CD14-positive monocyte (primary cell): ENCODE data around the gene SF3A1. TPM values are rescaled to one million over a fixed set of nuclear protein-coding genes. Genes with fewer than 3 reads are reported as not detected.

Experiments used
- DNase-seq, 3 donors: peaks; one replicate each; pipeline ENCODE4 v3.0.0-alpha.2; 2011 to 2022
- H2AFZ ChIP-seq: 2 replicates; pipeline ENCODE4 v1.6.0; 2012; ENCODE audit warnings: mild to moderate bottlenecking, low read depth, low read length, inconsistent platforms; ENCODE audit not compliant: insufficient read depth, poor library complexity, severe bottlenecking
- H3K27ac ChIP-seq, 2 donors: 1 replicate in 1 of 2; 2 replicates in 1 of 2; pipeline ENCODE4 v1.5.1; 2012 to 2013; ENCODE audit warnings: low read length in 2 of 2, control low read depth in 1 of 2, inconsistent platforms in 1 of 2, low read depth in 1 of 2, mild to moderate bottlenecking in 1 of 2
- H3K27me3 ChIP-seq, 2 donors: one replicate each; pipeline versions ENCODE4 v1.6.0 to v1.6.1; 2011 to 2013; ENCODE audit warnings: low read length in 2 of 2; ENCODE audit not compliant: control insufficient read depth in 2 of 2, insufficient read depth in 2 of 2
- H3K36me3 ChIP-seq, 2 donors: replicated peaks in 1 of 2; 1 replicate in 1 of 2; 2 replicates in 1 of 2; pipeline versions ENCODE4 v1.5.1 to v1.6.1; 2012 to 2013; ENCODE audit warnings: low read length in 2 of 2, control low read depth in 1 of 2, inconsistent platforms in 1 of 2, mild to moderate bottlenecking in 1 of 2; ENCODE audit not compliant: insufficient read depth in 2 of 2, control insufficient read depth in 1 of 2
- H3K4me1 ChIP-seq, 2 donors: 1 replicate in 1 of 2; 2 replicates in 1 of 2; pipeline versions ENCODE4 v1.5.1 to v1.6.1; 2012 to 2013; ENCODE audit warnings: low read length in 2 of 2, control low read depth in 1 of 2, inconsistent platforms in 1 of 2, mild to moderate bottlenecking in 1 of 2, moderate library complexity in 1 of 2; ENCODE audit not compliant: insufficient read depth in 2 of 2, control insufficient read depth in 1 of 2
- H3K4me2 ChIP-seq: replicated peaks from 2 replicates; pipeline ENCODE3; 2012; ENCODE audit warnings: low read length, moderate library complexity, mild to moderate bottlenecking; ENCODE audit not compliant: poor library complexity, severe bottlenecking; ENCODE audit errors: extremely low read depth
- H3K4me3 ChIP-seq, 3 experiments: fragments of 200-600 bp in 1 of 3; sonication (generic) in 1 of 3; replicated peaks in 1 of 3; 1 replicate in 2 of 3; 2 replicates in 1 of 3; pipeline ENCODE4 v1.5.1; 2011 to 2013; ENCODE audit warnings: low read length in 3 of 3, mild to moderate bottlenecking in 3 of 3, control low read depth in 2 of 3, low read depth in 2 of 3, inconsistent platforms in 1 of 3, moderate library complexity in 1 of 3
- H3K79me2 ChIP-seq: 2 replicates; pipeline ENCODE4 v1.6.0; 2012; ENCODE audit warnings: mild to moderate bottlenecking, control low read depth, inconsistent platforms, low read length, moderate library complexity; ENCODE audit not compliant: insufficient read depth
- H3K9ac ChIP-seq: 2 replicates; pipeline ENCODE4 v1.6.0; 2017; ENCODE audit warnings: low read length, mild to moderate bottlenecking; ENCODE audit not compliant: insufficient read depth, poor library complexity, severe bottlenecking
- H3K9me3 ChIP-seq, 2 donors: replicated peaks in 1 of 2; 1 replicate in 1 of 2; 2 replicates in 1 of 2; pipeline versions ENCODE4 v1.5.1 to v1.6.1; 2012 to 2013; ENCODE audit warnings: low read length in 2 of 2, control low read depth in 1 of 2; ENCODE audit not compliant: control insufficient read depth in 1 of 2, insufficient read depth in 1 of 2
- H4K20me1 ChIP-seq: 2 replicates; pipeline ENCODE4 v1.6.0; 2012; ENCODE audit warnings: mild to moderate bottlenecking, low read length, control low read depth, moderate library complexity; ENCODE audit not compliant: insufficient read depth
- H3K27ac Mint-ChIP-seq, 7 donors: one replicate each; pipeline ENCODE4 v1.8.0; 2020; ENCODE audit warnings: mild to moderate bottlenecking in 7 of 7, mixed read lengths in 7 of 7, moderate library complexity in 6 of 7, inconsistent platforms in 2 of 7
- H3K27me3 Mint-ChIP-seq, 3 donors: one replicate each; pipeline ENCODE4 v1.8.0; 2021 to 2022; ENCODE audit warnings: low read depth in 3 of 3, mild to moderate bottlenecking in 3 of 3, mixed read lengths in 3 of 3, moderate library complexity in 3 of 3, inconsistent platforms in 1 of 3
- H3K36me3 Mint-ChIP-seq, 2 donors: one replicate each; pipeline ENCODE4 v1.8.0; 2020; ENCODE audit warnings: mixed read lengths in 2 of 2, inconsistent platforms in 1 of 2, mild to moderate bottlenecking in 1 of 2
- H3K4me1 Mint-ChIP-seq: one replicate; pipeline ENCODE4 v1.8.0; 2020; ENCODE audit warnings: mild to moderate bottlenecking, mixed read lengths
- H3K4me3 Mint-ChIP-seq, 2 donors: one replicate each; pipeline ENCODE4 v1.8.0; 2020; ENCODE audit warnings: mild to moderate bottlenecking in 2 of 2, mixed read lengths in 2 of 2, moderate library complexity in 1 of 2
- H3K9me3 Mint-ChIP-seq, 7 donors: one replicate each; pipeline ENCODE4 v1.8.0; 2020 to 2022; ENCODE audit warnings: mixed read lengths in 7 of 7, mild to moderate bottlenecking in 6 of 7, moderate library complexity in 6 of 7, inconsistent platforms in 2 of 7
- WGBS: methylation state at CpG from one replicate; pipeline ENCODE4 v1.1.5; 2013; ENCODE audit warnings: missing lambda C conversion rate; ENCODE audit not compliant: insufficient coverage; 5-methylcytosine and 5-hydroxymethylcytosine counted together
- intact Hi-C, 2 donors: fragments of 100-400 bp; cut with micrococcal nuclease; formaldehyde crosslinking; loops; one replicate each; pipeline versions ENCODE4 v1.15.0 to v1.15.1; 2023
- polyA plus RNA-seq, 3 donors: library from polyadenylated mRNA; depleted of rRNA in 1 of 3; unstranded in 2 of 3; stranded (reverse) in 1 of 3; fragments of 300-500 nt in 2 of 3; fragments of >200 nt in 1 of 3; fragmentation: Illumina TruSeq in 2 of 3; gene quantifications; 1 replicate in 2 of 3; 2 replicates in 1 of 3; pipeline ENCODE4 v1.2.3, GENCODE V29; 2012 to 2021
- TF ChIP-seq, protein P1 (sequence below): fragments of 200-600 bp; IDR thresholded peaks from one replicate; pipeline ENCODE4 v1.8.0; 2022; ENCODE audit warnings: antibody characterized with exemption, mild to moderate bottlenecking

Gene SF3A1
- polyA plus RNA-seq, 3 donors, result 34.7 to 102 (median 52.1) TPM

DNA sequence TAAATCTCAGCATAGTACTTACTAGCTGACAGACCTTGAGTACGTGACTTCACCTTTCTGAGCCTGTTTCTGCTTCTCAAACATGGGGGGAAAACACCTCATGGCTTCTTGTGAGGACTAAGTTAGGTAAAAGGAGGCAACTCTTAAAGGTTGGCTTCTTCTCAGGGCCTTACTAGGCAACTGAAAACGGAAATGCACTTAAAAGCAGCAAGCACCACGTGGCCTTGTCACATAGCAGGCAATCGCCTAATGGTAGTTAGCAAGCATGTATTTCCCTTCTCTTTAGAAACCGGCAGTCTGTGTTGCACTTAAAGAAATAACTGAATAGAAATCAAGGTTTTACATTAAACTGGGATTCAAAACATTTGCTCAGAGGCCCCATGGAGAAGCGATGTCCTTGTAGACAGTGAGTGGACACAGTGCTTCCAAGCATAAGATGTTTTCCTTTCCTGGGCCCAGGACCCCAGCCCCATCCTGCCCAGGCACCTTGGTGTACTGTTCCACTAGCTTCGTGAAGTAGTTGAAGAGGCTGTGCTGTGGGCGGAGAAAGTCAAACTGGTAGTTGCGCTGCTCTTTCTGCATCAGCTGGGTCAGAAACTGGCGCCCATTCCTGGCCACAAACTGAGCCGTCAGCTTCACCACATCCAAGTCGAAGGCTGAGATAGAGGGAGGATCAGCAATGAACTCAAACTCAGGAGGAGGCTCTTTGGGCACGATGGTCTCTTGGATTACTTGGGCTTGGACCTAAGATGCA lies 12.1 kb downstream of the SF3A1 start:
- TF ChIP-seq, protein P1, sequence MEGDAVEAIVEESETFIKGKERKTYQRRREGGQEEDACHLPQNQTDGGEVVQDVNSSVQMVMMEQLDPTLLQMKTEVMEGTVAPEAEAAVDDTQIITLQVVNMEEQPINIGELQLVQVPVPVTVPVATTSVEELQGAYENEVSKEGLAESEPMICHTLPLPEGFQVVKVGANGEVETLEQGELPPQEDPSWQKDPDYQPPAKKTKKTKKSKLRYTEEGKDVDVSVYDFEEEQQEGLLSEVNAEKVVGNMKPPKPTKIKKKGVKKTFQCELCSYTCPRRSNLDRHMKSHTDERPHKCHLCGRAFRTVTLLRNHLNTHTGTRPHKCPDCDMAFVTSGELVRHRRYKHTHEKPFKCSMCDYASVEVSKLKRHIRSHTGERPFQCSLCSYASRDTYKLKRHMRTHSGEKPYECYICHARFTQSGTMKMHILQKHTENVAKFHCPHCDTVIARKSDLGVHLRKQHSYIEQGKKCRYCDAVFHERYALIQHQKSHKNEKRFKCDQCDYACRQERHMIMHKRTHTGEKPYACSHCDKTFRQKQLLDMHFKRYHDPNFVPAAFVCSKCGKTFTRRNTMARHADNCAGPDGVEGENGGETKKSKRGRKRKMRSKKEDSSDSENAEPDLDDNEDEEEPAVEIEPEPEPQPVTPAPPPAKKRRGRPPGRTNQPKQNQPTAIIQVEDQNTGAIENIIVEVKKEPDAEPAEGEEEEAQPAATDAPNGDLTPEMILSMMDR, result no peak
- no peak overlapping the region for H2AFZ ChIP-seq
- no peak overlapping the region for H3K27ac ChIP-seq
- peaks cover 0 to 1% (median 0%) of the 10 kb centered on the region in 3 donors for H3K27me3 Mint-ChIP-seq
- peaks cover 2% of the 10 kb centered on the region for H3K4me1 Mint-ChIP-seq
- no peak overlapping the region for H3K27ac Mint-ChIP-seq
- peaks cover 90% of the 10 kb centered on the region for H4K20me1 ChIP-seq
- H3K9me3 Mint-ChIP-seq, result peaks cover 0 to 4% (median 0%) of the 10 kb centered on the region in 7 donors
- H3K4me2 ChIP-seq, result no peak overlapping the region
- DNase-seq, result no peak
- intact Hi-C loops, result no loop called here
- no peak overlapping the region for H3K4me3 Mint-ChIP-seq
- H3K79me2 ChIP-seq, result peaks cover 24% of the 10 kb centered on the region
- WGBS, result 98% methylated on average over 12 of the region's 13 CpGs
- H3K4me3 ChIP-seq, result no peak overlapping the region
- H3K4me1 ChIP-seq, result no peaks in the 10 kb centered on the region
- no peaks in the 10 kb centered on the region for H3K9me3 ChIP-seq
- no peaks in the 10 kb centered on the region for H3K27me3 ChIP-seq
- H3K36me3 Mint-ChIP-seq, result peaks cover 92 to 100% of the 10 kb centered on the region in 2 donors
- no peak overlapping the region for H3K9ac ChIP-seq
- peaks cover 96 to 100% of the 10 kb centered on the region in 2 donors for H3K36me3 ChIP-seq

DNA sequence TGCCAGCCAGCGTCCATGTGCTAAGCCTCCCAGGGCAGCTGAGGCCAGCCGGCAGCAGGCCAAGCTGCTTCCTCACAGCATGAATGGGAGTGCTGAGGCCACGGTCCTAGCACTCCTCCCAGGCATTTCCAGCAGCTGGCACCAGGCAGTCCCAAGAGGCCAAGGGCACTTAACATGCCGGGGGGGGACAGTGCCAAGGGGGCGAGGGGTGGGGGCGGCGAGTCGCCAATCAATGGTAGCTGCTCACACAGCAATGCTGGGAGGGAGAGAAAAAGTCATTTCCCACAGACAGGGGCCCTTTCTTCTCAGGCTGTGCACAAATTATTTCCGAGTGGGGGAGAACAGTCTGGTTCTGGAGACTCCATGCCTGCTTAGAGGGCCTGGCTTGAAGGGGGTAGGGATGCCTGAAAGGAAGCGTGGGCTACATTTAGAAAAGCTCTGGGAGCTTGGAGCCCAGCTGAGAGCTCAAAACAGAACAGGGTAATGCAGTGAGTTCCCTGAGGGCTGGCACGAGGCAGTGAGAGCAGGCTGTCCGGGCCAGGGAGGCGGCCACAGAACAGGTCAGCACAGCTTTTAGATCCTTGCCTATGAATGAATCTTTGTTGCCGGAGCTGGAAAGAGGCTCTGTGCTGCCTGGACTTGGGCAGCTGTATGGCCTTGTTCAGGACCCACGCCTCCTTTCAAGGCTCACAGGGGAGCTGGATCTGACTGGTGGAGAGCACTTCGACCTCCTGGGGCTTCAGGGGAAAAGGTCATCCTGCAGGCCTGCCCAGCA lies 15.6 kb downstream of the SF3A1 start:
- peak overlapping the region in 3 of 7 donors; percentile 11 to 25 (median 12) for H3K27ac Mint-ChIP-seq

More for the DNA sequence above, 15.6 kb downstream of the SF3A1 start:
- no peak for DNase-seq
- Histone ChIP-seq H3K27ac (no peak overlapping the region), H2AFZ (no peak overlapping the region), H3K4me3 (no peak overlapping the region), H3K9me3 (no peaks in the 10 kb centered on the region), H3K4me2 (no peak overlapping the region), H3K27me3 (no peaks in the 10 kb centered on the region), H3K36me3 (peaks cover 99 to 100% of the 10 kb centered on the region in 2 donors), H4K20me1 (peaks cover 74% of the 10 kb centered on the region), H3K4me1 (no peaks in the 10 kb centered on the region), H3K9ac (no peak overlapping the region), H3K79me2 (no peaks in the 10 kb centered on the region)
- Mint-ChIP-seq H3K4me3 (no peak overlapping the region), H3K36me3 (peaks cover 99 to 100% of the 10 kb centered on the region in 2 donors), H3K9me3 (peaks cover 0 to 4% (median 0%) of the 10 kb centered on the region in 7 donors), H3K4me1 (no peaks in the 10 kb centered on the region), H3K27me3 (peaks cover 0 to 2% (median 0%) of the 10 kb centered on the region in 3 donors)
- TF ChIP-seq, protein P1, result no peak
- intact Hi-C loops, result no loop called here
- WGBS, result 89% methylated on average over 14 of the region's 16 CpGs
